GM10248 (cell line): Measurements from ENCODE around the gene LSAMP.

Experiments used
- CTCF ChIA-PET: fragments of 300-600 bp; sonication (Branson Sonifier 250); formaldehyde crosslinking; extraction: SDS; loops from one replicate; lab custom pipeline; 2021; ENCODE audit warnings: antibody characterized with exemption; lab: Yijun Ruan, JAX
- POLR2A ChIA-PET: fragments of 350-650 bp; sonication (Branson Sonifier 250); formaldehyde crosslinking; extraction: SDS; loops from one replicate; lab custom pipeline; 2020; ENCODE audit warnings: antibody characterized with exemption; lab: Yijun Ruan, JAX
- DNase-seq: peaks from one replicate; pipeline ENCODE4 v3.0.0; 2012; ENCODE audit errors: extremely low spot score
- TF ChIP-seq, protein P1 (sequence below): IDR thresholded peaks from 2 replicates; pipeline ENCODE4 v1.5.1; 2012; ENCODE audit warnings: mild to moderate bottlenecking, low read depth; ENCODE audit errors: extremely low read depth, missing control alignments, control extremely low read depth

Gene LSAMP

DNA sequence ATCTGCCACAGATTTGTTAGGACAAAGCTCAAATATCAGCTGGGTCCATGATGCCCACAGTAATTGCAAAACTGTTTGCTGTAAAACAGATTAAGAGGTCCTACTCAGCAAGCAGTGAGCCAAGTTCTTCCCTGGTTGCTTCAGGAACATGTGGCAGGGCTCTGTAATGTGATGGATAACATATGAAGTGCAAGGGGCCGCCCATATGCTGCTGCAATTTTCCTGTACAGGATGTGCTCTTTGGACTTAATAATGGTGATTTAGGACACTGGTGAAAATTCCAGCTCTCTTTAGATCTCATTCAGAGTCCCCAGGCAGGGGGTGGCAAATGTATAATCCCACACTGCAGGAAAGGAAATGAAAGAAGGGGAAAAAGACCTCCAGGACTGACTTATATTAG is 289.4 kb downstream of the LSAMP start:
- ChIA-PET CTCF (interaction anchor here (0.8 kb wide), 1 partner anchor 18 kb away, joined by 3 read pairs; no protein-coding TSS in a partner anchor), POLR2A (no interaction called here)
- DNase-seq, result no peak
- TF ChIP-seq, protein P1, sequence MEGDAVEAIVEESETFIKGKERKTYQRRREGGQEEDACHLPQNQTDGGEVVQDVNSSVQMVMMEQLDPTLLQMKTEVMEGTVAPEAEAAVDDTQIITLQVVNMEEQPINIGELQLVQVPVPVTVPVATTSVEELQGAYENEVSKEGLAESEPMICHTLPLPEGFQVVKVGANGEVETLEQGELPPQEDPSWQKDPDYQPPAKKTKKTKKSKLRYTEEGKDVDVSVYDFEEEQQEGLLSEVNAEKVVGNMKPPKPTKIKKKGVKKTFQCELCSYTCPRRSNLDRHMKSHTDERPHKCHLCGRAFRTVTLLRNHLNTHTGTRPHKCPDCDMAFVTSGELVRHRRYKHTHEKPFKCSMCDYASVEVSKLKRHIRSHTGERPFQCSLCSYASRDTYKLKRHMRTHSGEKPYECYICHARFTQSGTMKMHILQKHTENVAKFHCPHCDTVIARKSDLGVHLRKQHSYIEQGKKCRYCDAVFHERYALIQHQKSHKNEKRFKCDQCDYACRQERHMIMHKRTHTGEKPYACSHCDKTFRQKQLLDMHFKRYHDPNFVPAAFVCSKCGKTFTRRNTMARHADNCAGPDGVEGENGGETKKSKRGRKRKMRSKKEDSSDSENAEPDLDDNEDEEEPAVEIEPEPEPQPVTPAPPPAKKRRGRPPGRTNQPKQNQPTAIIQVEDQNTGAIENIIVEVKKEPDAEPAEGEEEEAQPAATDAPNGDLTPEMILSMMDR, result no peak

GRCh38 chr3:116154389-116154788 is 290.9 kb downstream of the LSAMP start:
- TF ChIP-seq, protein P1, result no peak
- POLR2A ChIA-PET, result no interaction called here
- CTCF ChIA-PET, result interaction anchor here (1.2 to 2.2 kb wide), 3 partner anchors 14 to 46 kb away, joined by 3 to 8 read pairs (median 3); no protein-coding TSS in a partner anchor
- DNase-seq, result no peak

DNA sequence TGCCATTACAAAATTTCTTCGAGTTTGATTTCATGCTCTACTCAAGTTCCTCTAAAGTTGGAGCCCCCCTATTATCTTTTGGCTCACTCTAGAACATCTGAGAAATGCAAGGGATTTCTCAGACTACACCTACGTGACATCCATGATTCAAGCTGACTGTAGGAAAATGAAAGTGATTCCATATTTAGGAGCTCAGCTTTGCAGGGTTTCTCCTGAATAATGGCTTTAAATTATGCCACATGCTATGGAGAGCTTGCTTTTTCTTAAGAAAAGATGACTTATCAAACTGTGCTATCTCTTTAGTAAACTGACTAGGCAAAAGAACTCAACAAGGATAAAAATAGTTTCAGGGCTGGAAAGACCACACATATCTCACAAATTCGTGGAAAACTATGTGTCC is 292.1 kb downstream of the LSAMP start:
- POLR2A ChIA-PET, result no interaction called here
- CTCF ChIA-PET, result interaction anchor here (0.7 to 2.2 kb wide), 5 partner anchors 11 to 71 kb away, joined by 3 to 8 read pairs (median 3); no protein-coding TSS in a partner anchor
- DNase-seq, result no peak
- TF ChIP-seq, protein P1, result no peak

- TF ChIP-seq, protein P1, result no peak
- CTCF ChIA-PET, result interaction anchor here (1.4 kb wide), 1 partner anchor 10 kb away, joined by 4 read pairs; no protein-coding TSS in a partner anchor
- POLR2A ChIA-PET, result no interaction called here
- DNase-seq, result no peak
These were observed 294.6 kb downstream of the LSAMP start for GRCh38 chr3:116150655-116151167.

GRCh38 chr3:116148881-116149851 is 296.1 kb downstream of the LSAMP start:
- no peak for DNase-seq
- TF ChIP-seq, protein P1, result no peak
- ChIA-PET CTCF (interaction anchor here (1.2 to 1.4 kb wide), 2 partner anchors 9 to 15 kb away, joined by 3 to 4 read pairs; no protein-coding TSS in a partner anchor), POLR2A (no interaction called here)

- ChIA-PET CTCF (interaction anchor here (1.1 kb wide), 1 partner anchor 8 kb away, joined by 3 read pairs; no protein-coding TSS in a partner anchor), POLR2A (no interaction called here)
- TF ChIP-seq, protein P1, result no peak
- DNase-seq, result no peak
These were observed 299.7 kb downstream of the LSAMP start for GRCh38 chr3:116145613-116146012.
